GM12878 (cell line): Measurements from ENCODE around the gene PDE9A. TPM values are rescaled to one million over a fixed set of nuclear protein-coding genes. Genes with fewer than 3 reads are reported as not detected.

ENCODE experiments used
- ATAC-seq: fragments of 200-7000 bp; cut with Tn5 transposase; 3 replicates; pipeline ENCODE4 v1.9.1; 2020; ENCODE audit warnings: mild to moderate bottlenecking, moderate library complexity
- BruUV-seq: library from RNA; stranded (reverse); fragments of 400-500 nt; replicated peaks from 2 replicates; lab custom pipeline; 2021; lab: Mats Ljungman, UMichigan
- CTCF ChIA-PET: fragments of 300-600 bp; sonication (Branson Sonifier 250); formaldehyde crosslinking; extraction: SDS; loops from one replicate; lab custom pipeline; 2021; ENCODE audit warnings: inconsistent platforms; lab: Yijun Ruan, JAX
- POLR2A ChIA-PET: fragments of 350-600 bp; formaldehyde crosslinking; extraction: SDS; loops from one replicate; lab custom pipeline; 2021; ENCODE audit warnings: inconsistent platforms; lab: Charles Lee
- RAD21 ChIA-PET: fragments of 300-600 bp; sonication (Branson Sonifier 250); formaldehyde crosslinking; loops from one replicate; lab custom pipeline; 2023; ENCODE audit warnings: antibody characterized with exemption; ENCODE audit not compliant: unreplicated experiment; lab: Charles Lee
- SMC1A ChIA-PET: fragments of 300-600 bp; sonication (Branson Sonifier 250); formaldehyde crosslinking; loops from one replicate; lab custom pipeline; 2023; ENCODE audit not compliant: unreplicated experiment, uncharacterized antibody; lab: Charles Lee
- DNase-seq: peaks from one replicate; pipeline ENCODE4 v3.0.0-alpha.2; 2011; ENCODE audit warnings: low read depth, low spot score
- FAIRE-seq: peaks from 3 replicates; lab custom pipeline; 2011; peaks lifted over from hg19 to GRCh38; lab: Jason Lieb, UNC
- H2AFZ ChIP-seq: 2 replicates; pipeline ENCODE4 v1.6.0; 2011; ENCODE audit warnings: low read depth, low read length, control low read depth; ENCODE audit not compliant: control insufficient read depth
- H3K27ac ChIP-seq: 2 replicates; pipeline ENCODE4 v1.5.1; 2011; ENCODE audit warnings: control low read depth; ENCODE audit not compliant: control insufficient read depth, insufficient read depth
- H3K27me3 ChIP-seq, 2 experiments: replicated peaks in 1 of 2; 2 replicates each; pipeline versions ENCODE4 v1.6.0 to v1.6.1; 2011; ENCODE audit warnings: low read length in 1 of 2; ENCODE audit not compliant: control insufficient read depth in 2 of 2, insufficient read depth in 2 of 2
- H3K36me3 ChIP-seq, 2 experiments: 2 replicates each; pipeline ENCODE4 v1.5.1; 2011; ENCODE audit warnings: low read length in 1 of 2; ENCODE audit not compliant: control insufficient read depth in 2 of 2, insufficient read depth in 2 of 2
- H3K4me1 ChIP-seq: 2 replicates; pipeline ENCODE4 v1.6.1; 2011; ENCODE audit warnings: mild to moderate bottlenecking, low read length, moderate library complexity, mixed read lengths; ENCODE audit not compliant: control insufficient read depth, insufficient read depth
- H3K4me2 ChIP-seq: 2 replicates; pipeline ENCODE4 v1.6.0; 2011; ENCODE audit warnings: control low read depth; ENCODE audit not compliant: control insufficient read depth, insufficient read depth
- H3K4me3 ChIP-seq: fragments of 200-600 bp; sonication (generic); 2 replicates; pipeline ENCODE4 v1.5.1; 2016
- H3K79me2 ChIP-seq: 2 replicates; pipeline ENCODE4 v1.6.0; 2011; ENCODE audit warnings: low read length; ENCODE audit not compliant: control insufficient read depth, insufficient read depth
- H3K9ac ChIP-seq: 2 replicates; pipeline ENCODE4 v1.8.0; 2011; ENCODE audit warnings: low read length, control low read depth, mixed read lengths; ENCODE audit not compliant: control insufficient read depth, insufficient read depth
- H3K9me3 ChIP-seq: replicated peaks from 3 replicates; pipeline ENCODE4 v1.5.1; 2011; ENCODE audit warnings: mild to moderate bottlenecking, low read length; ENCODE audit not compliant: control insufficient read depth, insufficient read depth
- H4K20me1 ChIP-seq: 2 replicates; pipeline ENCODE4 v1.6.0; 2011; ENCODE audit not compliant: control insufficient read depth, insufficient read depth
- ASH2L ChIP-seq: fragments of 300-600, 200-600 bp; sonication (generic); IDR thresholded peaks from 2 replicates; pipeline ENCODE4 v1.6.1; 2017; ENCODE audit warnings: low read depth, mild to moderate bottlenecking, borderline replicate concordance
- BCL11A ChIP-seq: IDR thresholded peaks from 2 replicates; pipeline ENCODE4 v1.6.1; 2011; ENCODE audit warnings: low read depth, low read length
- RAD21 ChIP-seq: IDR thresholded peaks from 2 replicates; pipeline ENCODE4 v1.6.1; 2011; ENCODE audit warnings: mild to moderate bottlenecking, low read depth, low read length, moderate library complexity; ENCODE audit not compliant: insufficient read depth
- RB1 ChIP-seq: fragments of 450-650 bp; formaldehyde crosslinking; IDR thresholded peaks from 2 replicates; pipeline ENCODE4 v1.6.1; 2017; ENCODE audit warnings: mild to moderate bottlenecking, borderline replicate concordance
- SRF ChIP-seq, 2 experiments: IDR thresholded peaks; 2 replicates each; pipeline ENCODE4 v1.6.1; 2011; ENCODE audit warnings: low read depth in 2 of 2, low read length in 2 of 2, mild to moderate bottlenecking in 1 of 2, moderate library complexity in 1 of 2
- ZNF384 ChIP-seq: IDR thresholded peaks from 2 replicates; pipeline ENCODE4 v1.6.1; 2012; ENCODE audit warnings: low read depth, mild to moderate bottlenecking, low read length, improper control_type of control experiment, borderline replicate concordance
- WGBS: methylation state at CpG from one replicate; pipeline ENCODE4 v1.1.6; 2016; ENCODE audit warnings: low lambda C conversion rate; ENCODE audit not compliant: insufficient replicate concordance, insufficient coverage; ENCODE audit errors: missing lambda C conversion rate; 5-methylcytosine and 5-hydroxymethylcytosine counted together
- in situ Hi-C: fragments of 300-500 bp; cut with MboI; formaldehyde crosslinking; loops from 9 replicates; pipeline ENCODE4 v1.14.3; 2018; ENCODE audit warnings: mixed read lengths
- intact Hi-C: fragments of 100-400 bp; cut with micrococcal nuclease; formaldehyde crosslinking; loops from one replicate; pipeline ENCODE4 v1.14.2; 2022; ENCODE audit not compliant: unreplicated experiment
- polyA plus RNA-seq, 11 experiments: library from polyadenylated mRNA; depleted of rRNA in 4 of 11; unstranded in 6 of 11; stranded (reverse) in 5 of 11; fragments of >200 nt; fragmentation: Nextera tagmentation in 4 of 11; fragmentation: Illumina TruSeq in 1 of 11; extraction: Ambion mirVana in 4 of 11; extraction: Trizol in 1 of 11; gene quantifications; 1 replicate in 1 of 11; 2 replicates in 10 of 11; pipeline versions ENCODE4 v1.2.1 to v1.2.3, GENCODE V29; 2011 to 2016; ENCODE audit warnings: inconsistent platforms in 2 of 11, missing spikeins in 2 of 11, low read depth in 1 of 11
- total RNA-seq, 4 experiments: library from RNA; depleted of rRNA in 3 of 4; stranded (reverse); fragments of >200 nt in 3 of 4; fragmentation: Illumina TruSeq in 1 of 4; extraction: Trizol in 1 of 4; gene quantifications; 2 replicates each; pipeline versions ENCODE4 v1.2.1 to v1.2.3, GENCODE V29; 2013 to 2021
- TF ChIP-seq, protein P1 (sequence below): fragments of 450-650 bp; IDR thresholded peaks from 2 replicates; pipeline ENCODE4 v1.6.1; 2018; ENCODE audit warnings: borderline replicate concordance, mild to moderate bottlenecking; ENCODE audit not compliant: partially characterized antibody
- TF ChIP-seq, protein P2 (sequence below): fragments of 450-650 bp; IDR thresholded peaks from 2 replicates; pipeline ENCODE4 v1.6.1; 2016; ENCODE audit warnings: mild to moderate bottlenecking
- TF ChIP-seq, protein P3 (sequence below): fragments of 450-650 bp; conservative IDR thresholded peaks from 2 replicates; pipeline ENCODE4 v1.6.1; 2017; ENCODE audit warnings: mild to moderate bottlenecking, moderate library complexity
- TF ChIP-seq, protein P4 (sequence below): fragments of 150-350 bp; IDR thresholded peaks from 2 replicates; pipeline ENCODE4 v1.6.1; 2014; ENCODE audit warnings: mild to moderate bottlenecking, low read depth, low read length
- TF ChIP-seq, protein P5 (sequence below): fragments of 450-650 bp; formaldehyde crosslinking; IDR thresholded peaks from 2 replicates; pipeline ENCODE4 v1.4.0; 2022; ENCODE audit warnings: mild to moderate bottlenecking, moderate library complexity

The PDE9A gene
- total and polyA plus RNA-seq, 10 of the 15 experiments (the other 5 are each of a cell fraction or from before 2014, with no cell fraction given) = 0.08 to 0.45 (median 0.20) TPM; not detected in 1

DNA sequence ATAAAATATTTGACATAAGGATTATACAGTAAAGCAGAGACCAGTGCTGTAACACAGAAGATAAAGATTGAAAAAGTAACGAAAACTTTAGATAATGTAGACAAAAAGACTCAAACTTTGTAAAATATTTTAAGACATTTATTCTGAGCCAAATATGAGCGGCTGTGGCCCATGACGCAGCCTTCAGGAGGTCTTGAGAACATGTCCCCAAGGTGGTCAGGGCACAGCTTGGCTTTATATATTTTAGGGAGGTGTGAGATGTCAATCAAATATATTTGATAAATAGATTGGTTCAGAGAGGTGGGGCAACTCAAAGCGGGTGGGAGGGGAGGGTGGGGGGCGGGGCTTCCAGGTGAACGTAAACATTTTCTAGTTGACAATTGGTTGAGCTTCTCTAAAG is 144.7 kb downstream of the PDE9A start (continued):
- TF ChIP-seq, protein P1, sequence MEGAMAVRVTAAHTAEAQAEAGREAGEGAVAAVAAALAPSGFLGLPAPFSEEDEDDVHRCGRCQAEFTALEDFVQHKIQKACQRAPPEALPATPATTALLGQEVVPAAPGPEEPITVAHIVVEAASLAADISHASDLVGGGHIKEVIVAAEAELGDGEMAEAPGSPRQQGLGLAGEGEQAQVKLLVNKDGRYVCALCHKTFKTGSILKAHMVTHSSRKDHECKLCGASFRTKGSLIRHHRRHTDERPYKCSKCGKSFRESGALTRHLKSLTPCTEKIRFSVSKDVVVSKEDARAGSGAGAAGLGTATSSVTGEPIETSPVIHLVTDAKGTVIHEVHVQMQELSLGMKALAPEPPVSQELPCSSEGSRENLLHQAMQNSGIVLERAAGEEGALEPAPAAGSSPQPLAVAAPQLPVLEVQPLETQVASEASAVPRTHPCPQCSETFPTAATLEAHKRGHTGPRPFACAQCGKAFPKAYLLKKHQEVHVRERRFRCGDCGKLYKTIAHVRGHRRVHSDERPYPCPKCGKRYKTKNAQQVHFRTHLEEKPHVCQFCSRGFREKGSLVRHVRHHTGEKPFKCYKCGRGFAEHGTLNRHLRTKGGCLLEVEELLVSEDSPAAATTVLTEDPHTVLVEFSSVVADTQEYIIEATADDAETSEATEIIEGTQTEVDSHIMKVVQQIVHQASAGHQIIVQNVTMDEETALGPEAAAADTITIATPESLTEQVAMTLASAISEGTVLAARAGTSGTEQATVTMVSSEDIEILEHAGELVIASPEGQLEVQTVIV = no peak

DNA sequence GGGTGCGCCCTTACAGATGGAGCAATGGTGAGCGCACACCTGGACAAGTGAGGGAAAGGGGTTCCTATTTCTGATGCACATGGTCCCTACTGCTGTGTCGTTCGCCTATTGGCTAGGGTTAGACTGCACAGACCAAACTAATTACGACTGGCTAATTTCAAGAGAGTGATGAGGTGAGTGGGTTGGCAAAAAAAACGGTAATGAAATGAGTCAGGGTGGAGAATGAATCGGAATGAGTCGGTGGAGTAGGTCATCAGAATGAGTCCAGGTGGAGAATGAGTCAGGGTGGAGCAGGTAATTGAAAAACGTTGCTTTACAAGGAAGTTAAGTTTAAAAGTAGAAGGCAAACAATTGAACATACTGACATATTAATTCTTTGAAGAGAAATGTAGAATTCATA is 146.1 kb downstream of the PDE9A start:
- H3K27ac ChIP-seq = no peak overlapping the region
- H2AFZ ChIP-seq = peak overlapping the region; percentile 4; the same call in 1 of the 2 replicates
- H3K9ac ChIP-seq = no peak overlapping the region
- no peak overlapping the region for H3K4me3 ChIP-seq
- H3K27me3 ChIP-seq = no peaks in the 10 kb centered on the region
- ATAC-seq (peak; percentile 90), FAIRE-seq (no peak), DNase-seq (peak; percentile 26)
- in situ Hi-C loops = no loop called here
- H3K4me1 ChIP-seq = peaks cover 11% of the 10 kb centered on the region
- WGBS = 6% methylated on average over 9 of the region's 9 CpGs
- no peaks in the 10 kb centered on the region for H3K9me3 ChIP-seq
- no peaks in the 10 kb centered on the region for H3K79me2 ChIP-seq
- no peaks in the 10 kb centered on the region for H4K20me1 ChIP-seq
- intact Hi-C loops = no loop called here
- ChIA-PET POLR2A (no interaction called here), CTCF (no interaction called here), SMC1A (no interaction called here), RAD21 (no interaction called here)
- no peaks in the 10 kb centered on the region for H3K36me3 ChIP-seq
- no TSS peak for BruUV-seq
- no peak overlapping the region for H3K4me2 ChIP-seq
- peak; percentile 80 for TF ChIP-seq BCL11A
- no peak for TF ChIP-seq ZNF384
- TF ChIP-seq ASH2L = no peak
- TF ChIP-seq, protein P2, sequence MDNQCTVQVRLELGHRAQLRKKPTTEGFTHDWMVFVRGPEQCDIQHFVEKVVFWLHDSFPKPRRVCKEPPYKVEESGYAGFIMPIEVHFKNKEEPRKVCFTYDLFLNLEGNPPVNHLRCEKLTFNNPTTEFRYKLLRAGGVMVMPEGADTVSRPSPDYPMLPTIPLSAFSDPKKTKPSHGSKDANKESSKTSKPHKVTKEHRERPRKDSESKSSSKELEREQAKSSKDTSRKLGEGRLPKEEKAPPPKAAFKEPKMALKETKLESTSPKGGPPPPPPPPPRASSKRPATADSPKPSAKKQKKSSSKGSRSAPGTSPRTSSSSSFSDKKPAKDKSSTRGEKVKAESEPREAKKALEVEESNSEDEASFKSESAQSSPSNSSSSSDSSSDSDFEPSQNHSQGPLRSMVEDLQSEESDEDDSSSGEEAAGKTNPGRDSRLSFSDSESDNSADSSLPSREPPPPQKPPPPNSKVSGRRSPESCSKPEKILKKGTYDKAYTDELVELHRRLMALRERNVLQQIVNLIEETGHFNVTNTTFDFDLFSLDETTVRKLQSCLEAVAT = no peak
- no peak for TF ChIP-seq SRF (IDR thresholded peaks at IDR 0.05; ENCODE audit: low read depth in 2 of 2, low read length in 2 of 2)
- TF ChIP-seq, protein P3, sequence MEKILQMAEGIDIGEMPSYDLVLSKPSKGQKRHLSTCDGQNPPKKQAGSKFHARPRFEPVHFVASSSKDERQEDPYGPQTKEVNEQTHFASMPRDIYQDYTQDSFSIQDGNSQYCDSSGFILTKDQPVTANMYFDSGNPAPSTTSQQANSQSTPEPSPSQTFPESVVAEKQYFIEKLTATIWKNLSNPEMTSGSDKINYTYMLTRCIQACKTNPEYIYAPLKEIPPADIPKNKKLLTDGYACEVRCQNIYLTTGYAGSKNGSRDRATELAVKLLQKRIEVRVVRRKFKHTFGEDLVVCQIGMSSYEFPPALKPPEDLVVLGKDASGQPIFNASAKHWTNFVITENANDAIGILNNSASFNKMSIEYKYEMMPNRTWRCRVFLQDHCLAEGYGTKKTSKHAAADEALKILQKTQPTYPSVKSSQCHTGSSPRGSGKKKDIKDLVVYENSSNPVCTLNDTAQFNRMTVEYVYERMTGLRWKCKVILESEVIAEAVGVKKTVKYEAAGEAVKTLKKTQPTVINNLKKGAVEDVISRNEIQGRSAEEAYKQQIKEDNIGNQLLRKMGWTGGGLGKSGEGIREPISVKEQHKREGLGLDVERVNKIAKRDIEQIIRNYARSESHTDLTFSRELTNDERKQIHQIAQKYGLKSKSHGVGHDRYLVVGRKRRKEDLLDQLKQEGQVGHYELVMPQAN = no peak
- TF ChIP-seq RB1 = no peak
- TF ChIP-seq, protein P4, sequence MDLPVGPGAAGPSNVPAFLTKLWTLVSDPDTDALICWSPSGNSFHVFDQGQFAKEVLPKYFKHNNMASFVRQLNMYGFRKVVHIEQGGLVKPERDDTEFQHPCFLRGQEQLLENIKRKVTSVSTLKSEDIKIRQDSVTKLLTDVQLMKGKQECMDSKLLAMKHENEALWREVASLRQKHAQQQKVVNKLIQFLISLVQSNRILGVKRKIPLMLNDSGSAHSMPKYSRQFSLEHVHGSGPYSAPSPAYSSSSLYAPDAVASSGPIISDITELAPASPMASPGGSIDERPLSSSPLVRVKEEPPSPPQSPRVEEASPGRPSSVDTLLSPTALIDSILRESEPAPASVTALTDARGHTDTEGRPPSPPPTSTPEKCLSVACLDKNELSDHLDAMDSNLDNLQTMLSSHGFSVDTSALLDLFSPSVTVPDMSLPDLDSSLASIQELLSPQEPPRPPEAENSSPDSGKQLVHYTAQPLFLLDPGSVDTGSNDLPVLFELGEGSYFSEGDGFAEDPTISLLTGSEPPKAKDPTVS = no peak
- no peak for TF ChIP-seq RAD21
- TF ChIP-seq, protein P5, sequence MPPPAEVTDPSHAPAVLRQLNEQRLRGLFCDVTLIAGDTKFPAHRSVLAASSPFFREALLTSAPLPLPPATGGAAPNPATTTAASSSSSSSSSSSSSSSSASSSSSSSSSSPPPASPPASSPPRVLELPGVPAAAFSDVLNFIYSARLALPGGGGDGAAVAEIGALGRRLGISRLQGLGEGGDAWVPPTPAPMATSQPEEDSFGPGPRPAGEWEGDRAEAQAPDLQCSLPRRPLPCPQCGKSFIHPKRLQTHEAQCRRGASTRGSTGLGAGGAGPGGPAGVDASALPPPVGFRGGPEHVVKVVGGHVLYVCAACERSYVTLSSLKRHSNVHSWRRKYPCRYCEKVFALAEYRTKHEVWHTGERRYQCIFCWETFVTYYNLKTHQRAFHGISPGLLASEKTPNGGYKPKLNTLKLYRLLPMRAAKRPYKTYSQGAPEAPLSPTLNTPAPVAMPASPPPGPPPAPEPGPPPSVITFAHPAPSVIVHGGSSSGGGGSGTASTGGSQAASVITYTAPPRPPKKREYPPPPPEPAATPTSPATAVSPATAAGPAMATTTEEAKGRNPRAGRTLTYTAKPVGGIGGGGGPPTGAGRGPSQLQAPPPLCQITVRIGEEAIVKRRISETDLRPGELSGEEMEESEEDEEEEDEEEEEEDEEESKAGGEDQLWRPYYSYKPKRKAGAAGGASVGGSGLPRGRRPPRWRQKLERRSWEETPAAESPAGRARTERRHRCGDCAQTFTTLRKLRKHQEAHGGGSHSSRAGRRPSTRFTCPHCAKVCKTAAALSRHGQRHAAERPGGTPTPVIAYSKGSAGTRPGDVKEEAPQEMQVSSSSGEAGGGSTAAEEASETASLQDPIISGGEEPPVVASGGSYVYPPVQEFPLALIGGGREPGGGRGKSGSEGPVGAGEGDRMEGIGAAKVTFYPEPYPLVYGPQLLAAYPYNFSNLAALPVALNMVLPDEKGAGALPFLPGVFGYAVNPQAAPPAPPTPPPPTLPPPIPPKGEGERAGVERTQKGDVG (CRISPR knock-in tag) = no peak
